ENCODE measurements around the gene GPR65. TPM values are rescaled to one million over a fixed set of nuclear protein-coding genes. Genes with fewer than 3 reads are reported as not detected.
A peak's percentile ranks its signal among the peaks of the same experiment; 100 is the strongest.

The GPR65 gene
- polyA plus RNA-seq, 2 of the 4 experiments (the other 2 are of a cell fraction), result 0.03 TPM; not detected in 1

DNA sequence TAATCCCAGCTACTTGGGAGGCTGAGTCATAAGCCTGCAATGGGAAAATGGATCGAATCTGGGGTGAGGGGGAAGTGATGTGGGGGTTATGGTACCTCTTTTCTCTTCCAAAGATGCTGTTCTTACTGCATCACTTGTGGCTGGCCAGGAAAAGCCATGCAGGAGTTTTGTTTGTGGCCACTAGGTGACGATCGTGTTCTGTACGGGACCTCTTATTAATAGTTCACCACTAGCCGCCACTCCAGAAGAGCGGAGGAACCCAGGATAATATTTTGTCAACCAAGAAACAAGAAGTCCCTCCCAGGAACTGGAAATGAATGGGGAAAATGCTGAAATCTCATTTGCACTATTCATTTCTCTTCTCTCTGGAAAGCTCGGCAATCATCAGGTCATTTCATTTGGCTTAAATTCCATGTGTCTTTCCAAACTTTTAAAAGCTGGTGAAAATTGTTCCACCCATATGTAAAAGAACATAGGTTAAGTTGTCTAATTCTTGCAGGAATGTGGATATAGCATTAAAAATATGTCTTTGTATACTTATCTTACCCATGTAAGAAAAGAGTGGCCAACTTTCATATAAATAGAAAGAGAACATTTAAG, 8.9 kb downstream of the GPR65 start:
- TF ChIP-seq ZNF302 (CRISPR knock-in tag; IDR thresholded peaks at IDR 0.05) (no peak), SMC3 (IDR thresholded peaks at IDR 0.05) (peak; percentile 90), RAD21 (conservative IDR thresholded peaks at IDR 0.05 in 1 of 2, IDR thresholded peaks at IDR 0.05 in 1 of 2) (peak; percentile 94 to 96)
- TF ChIP-seq, protein P1, sequence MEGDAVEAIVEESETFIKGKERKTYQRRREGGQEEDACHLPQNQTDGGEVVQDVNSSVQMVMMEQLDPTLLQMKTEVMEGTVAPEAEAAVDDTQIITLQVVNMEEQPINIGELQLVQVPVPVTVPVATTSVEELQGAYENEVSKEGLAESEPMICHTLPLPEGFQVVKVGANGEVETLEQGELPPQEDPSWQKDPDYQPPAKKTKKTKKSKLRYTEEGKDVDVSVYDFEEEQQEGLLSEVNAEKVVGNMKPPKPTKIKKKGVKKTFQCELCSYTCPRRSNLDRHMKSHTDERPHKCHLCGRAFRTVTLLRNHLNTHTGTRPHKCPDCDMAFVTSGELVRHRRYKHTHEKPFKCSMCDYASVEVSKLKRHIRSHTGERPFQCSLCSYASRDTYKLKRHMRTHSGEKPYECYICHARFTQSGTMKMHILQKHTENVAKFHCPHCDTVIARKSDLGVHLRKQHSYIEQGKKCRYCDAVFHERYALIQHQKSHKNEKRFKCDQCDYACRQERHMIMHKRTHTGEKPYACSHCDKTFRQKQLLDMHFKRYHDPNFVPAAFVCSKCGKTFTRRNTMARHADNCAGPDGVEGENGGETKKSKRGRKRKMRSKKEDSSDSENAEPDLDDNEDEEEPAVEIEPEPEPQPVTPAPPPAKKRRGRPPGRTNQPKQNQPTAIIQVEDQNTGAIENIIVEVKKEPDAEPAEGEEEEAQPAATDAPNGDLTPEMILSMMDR (IDR thresholded peaks at IDR 0.05), result peak; percentile 95
- H3K4me1 ChIP-seq, result no peaks in the 10 kb centered on the region
- H3K27ac ChIP-seq, result peak overlapping the region in 1 of 2 experiments; percentile 29; a peak in 1 of 6 replicates
- no peak overlapping the region for H3K4me3 ChIP-seq
- H3K9me3 ChIP-seq, result no peaks in the 10 kb centered on the region
- peak; percentile 99 to 100 for ATAC-seq
- WGBS (ENCODE audit: missing lambda C conversion rate), result 3% methylated on average over 7 of the region's 7 CpGs
- POLR2A ChIA-PET, result no interaction called here
- peak; percentile 63 to 84 for DNase-seq (ENCODE audit: low read depth in 1 of 2, low spot score in 1 of 2)
- H3K4me2 ChIP-seq, result peak overlapping the region; percentile 44; the same call in 1 of the 3 replicates
- no peak for FAIRE-seq
- CTCF ChIA-PET, result interaction anchor here (0.6 to 2.6 kb wide), 39 partner anchors 12 to 854 kb away, joined by 3 to 14 read pairs (median 4); partner anchors contain the start of gene GALC

- ATAC-seq, result no peak
- WGBS (ENCODE audit: missing lambda C conversion rate), result 74% methylated on average over 2 of the region's 2 CpGs
- no peak overlapping the region for H3K27ac ChIP-seq
- no peak for FAIRE-seq
- no peak overlapping the region for H3K4me3 ChIP-seq
- ChIA-PET CTCF (interaction anchor here (1.5 to 3.0 kb wide), 2 partner anchors 9 to 152 kb away, joined by 3 to 9 read pairs; no protein-coding TSS in a partner anchor), POLR2A (no interaction called here)
- H3K9me3 ChIP-seq, result no peaks in the 10 kb centered on the region
- TF ChIP-seq KDM1A (IDR thresholded peaks at IDR 0.05; ENCODE audit: low read depth) (no peak), RARB (CRISPR knock-in tag; IDR thresholded peaks at IDR 0.05) (no peak), NPAS2 (CRISPR knock-in tag; IDR thresholded peaks at IDR 0.05; ENCODE audit: borderline replicate concordance) (no peak), FOSL2 (IDR thresholded peaks at IDR 0.05) (no peak), FOSL2 (CRISPR knock-in tag; IDR thresholded peaks at IDR 0.05) (no peak), NFE2L2 (conservative IDR thresholded peaks at IDR 0.05; ENCODE audit: low read length) (no peak), CBX2 (IDR thresholded peaks at IDR 0.05; ENCODE audit: borderline replicate concordance, low read depth) (no peak), HMGXB4 (CRISPR knock-in tag; IDR thresholded peaks at IDR 0.05; ENCODE audit: borderline replicate concordance) (no peak), PHF8 (IDR thresholded peaks at IDR 0.05; ENCODE audit: borderline replicate concordance, low read depth) (no peak), RAD21 (conservative IDR thresholded peaks at IDR 0.05 in 1 of 2, IDR thresholded peaks at IDR 0.05 in 1 of 2) (no peak), RCOR1 (IDR thresholded peaks at IDR 0.05; ENCODE audit: low read depth, low read length) (no peak), GATA3 (IDR thresholded peaks at IDR 0.05; ENCODE audit: borderline replicate concordance) (no peak), MYC (IDR thresholded peaks at IDR 0.05; ENCODE audit: borderline replicate concordance, low read length) (no peak), POLR2A (IDR thresholded peaks at IDR 0.05; ENCODE audit: low read length) (no peak), ZC3H11A (IDR thresholded peaks at IDR 0.05) (no peak), HOXB13 (CRISPR knock-in tag; IDR thresholded peaks at IDR 0.05; ENCODE audit: low read depth) (no peak), POLR2AphosphoS2 (conservative IDR thresholded peaks at IDR 0.05; ENCODE audit: low read length) (no peak)
- TF ChIP-seq, protein P2, sequence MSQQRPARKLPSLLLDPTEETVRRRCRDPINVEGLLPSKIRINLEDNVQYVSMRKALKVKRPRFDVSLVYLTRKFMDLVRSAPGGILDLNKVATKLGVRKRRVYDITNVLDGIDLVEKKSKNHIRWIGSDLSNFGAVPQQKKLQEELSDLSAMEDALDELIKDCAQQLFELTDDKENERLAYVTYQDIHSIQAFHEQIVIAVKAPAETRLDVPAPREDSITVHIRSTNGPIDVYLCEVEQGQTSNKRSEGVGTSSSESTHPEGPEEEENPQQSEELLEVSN (IDR thresholded peaks at IDR 0.05; ENCODE audit: borderline replicate concordance, low read depth), result no peak
- TF ChIP-seq, protein P3, sequence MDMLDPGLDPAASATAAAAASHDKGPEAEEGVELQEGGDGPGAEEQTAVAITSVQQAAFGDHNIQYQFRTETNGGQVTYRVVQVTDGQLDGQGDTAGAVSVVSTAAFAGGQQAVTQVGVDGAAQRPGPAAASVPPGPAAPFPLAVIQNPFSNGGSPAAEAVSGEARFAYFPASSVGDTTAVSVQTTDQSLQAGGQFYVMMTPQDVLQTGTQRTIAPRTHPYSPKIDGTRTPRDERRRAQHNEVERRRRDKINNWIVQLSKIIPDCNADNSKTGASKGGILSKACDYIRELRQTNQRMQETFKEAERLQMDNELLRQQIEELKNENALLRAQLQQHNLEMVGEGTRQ (IDR thresholded peaks at IDR 0.05), result no peak
- TF ChIP-seq, protein P4, sequence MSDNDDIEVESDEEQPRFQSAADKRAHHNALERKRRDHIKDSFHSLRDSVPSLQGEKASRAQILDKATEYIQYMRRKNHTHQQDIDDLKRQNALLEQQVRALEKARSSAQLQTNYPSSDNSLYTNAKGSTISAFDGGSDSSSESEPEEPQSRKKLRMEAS (IDR thresholded peaks at IDR 0.05), result no peak
- TF ChIP-seq, protein P5, sequence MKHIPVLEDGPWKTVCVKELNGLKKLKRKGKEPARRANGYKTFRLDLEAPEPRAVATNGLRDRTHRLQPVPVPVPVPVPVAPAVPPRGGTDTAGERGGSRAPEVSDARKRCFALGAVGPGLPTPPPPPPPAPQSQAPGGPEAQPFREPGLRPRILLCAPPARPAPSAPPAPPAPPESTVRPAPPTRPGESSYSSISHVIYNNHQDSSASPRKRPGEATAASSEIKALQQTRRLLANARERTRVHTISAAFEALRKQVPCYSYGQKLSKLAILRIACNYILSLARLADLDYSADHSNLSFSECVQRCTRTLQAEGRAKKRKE (CRISPR knock-in tag; IDR thresholded peaks at IDR 0.05; ENCODE audit: low read depth), result no peak
- H3K4me2 ChIP-seq, result no peak overlapping the region
- no peak for DNase-seq (ENCODE audit: low read depth in 1 of 2, low spot score in 1 of 2)
- H3K4me1 ChIP-seq, result no peaks in the 10 kb centered on the region
Observed at GRCh38 chr14:88016768-88017167, 11.8 kb downstream of the GPR65 start.
